Measurements from ENCODE around the gene DIP2C.
"Not testable (repeated sequence)": the region's sequence is repeated elsewhere in the genome, so short reads cannot be mapped to it uniquely, and the experiment has no call there.

Gene DIP2C

DNA sequence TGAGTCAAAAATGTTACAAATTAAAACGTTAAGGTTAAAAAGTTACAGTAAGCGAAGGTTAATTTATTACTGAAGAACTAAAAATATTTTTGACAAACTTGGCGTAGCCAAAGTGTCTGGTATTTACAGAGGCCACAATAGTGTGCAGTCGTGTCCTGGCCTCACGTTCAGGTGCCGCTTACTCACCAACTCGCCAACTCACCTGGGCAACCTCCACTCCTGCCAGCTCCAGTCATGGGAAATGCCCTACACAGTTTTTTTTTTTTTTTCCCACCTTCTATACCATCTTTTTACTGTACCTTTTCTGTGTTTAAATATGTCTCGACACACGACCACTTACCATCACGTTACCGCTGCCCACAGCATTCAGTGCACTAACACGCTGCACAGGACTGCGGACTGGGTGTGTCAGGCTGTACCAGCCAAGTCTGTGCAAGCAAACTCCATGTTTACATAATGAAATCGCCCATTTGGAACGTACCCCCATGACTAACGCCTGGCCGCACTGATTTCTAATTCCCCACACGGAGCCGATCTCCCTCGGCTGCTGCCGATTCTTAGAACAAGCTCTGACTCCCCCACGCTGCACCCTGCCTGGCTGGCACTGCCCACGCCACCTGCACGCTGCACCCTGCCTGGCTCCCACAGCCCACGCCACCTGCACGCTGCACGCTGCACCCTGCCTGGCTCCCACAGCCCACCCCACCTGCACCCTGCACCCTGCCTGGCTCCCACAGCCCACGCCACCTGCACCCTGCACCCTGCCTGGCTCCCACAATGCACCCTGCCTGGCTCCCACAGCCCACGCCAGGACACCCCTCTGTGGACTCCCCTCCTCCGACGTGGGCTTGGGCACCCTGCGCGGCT lies 351.1 kb downstream of the DIP2C start:
- peak; percentile 10 for DNase-seq

DNA sequence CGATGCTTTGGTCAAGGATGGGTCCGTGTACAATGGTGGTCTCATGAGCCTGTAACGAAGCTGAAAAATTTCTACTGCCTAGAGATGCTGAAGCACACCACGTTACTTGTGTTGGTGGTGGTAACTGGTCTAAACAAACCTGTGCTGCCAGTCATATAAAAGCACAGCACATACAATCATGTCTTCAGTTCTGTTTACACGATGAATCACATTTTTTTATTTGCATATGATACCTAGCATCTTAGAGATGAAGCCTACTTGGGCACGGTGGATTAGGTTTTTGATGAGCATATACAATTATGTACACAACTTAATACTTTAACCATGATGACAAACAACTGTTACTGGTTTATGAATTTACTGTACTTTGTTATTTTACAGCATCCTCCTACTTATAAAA lies 353.2 kb downstream of the DIP2C start:
- no peak for DNase-seq

DNA sequence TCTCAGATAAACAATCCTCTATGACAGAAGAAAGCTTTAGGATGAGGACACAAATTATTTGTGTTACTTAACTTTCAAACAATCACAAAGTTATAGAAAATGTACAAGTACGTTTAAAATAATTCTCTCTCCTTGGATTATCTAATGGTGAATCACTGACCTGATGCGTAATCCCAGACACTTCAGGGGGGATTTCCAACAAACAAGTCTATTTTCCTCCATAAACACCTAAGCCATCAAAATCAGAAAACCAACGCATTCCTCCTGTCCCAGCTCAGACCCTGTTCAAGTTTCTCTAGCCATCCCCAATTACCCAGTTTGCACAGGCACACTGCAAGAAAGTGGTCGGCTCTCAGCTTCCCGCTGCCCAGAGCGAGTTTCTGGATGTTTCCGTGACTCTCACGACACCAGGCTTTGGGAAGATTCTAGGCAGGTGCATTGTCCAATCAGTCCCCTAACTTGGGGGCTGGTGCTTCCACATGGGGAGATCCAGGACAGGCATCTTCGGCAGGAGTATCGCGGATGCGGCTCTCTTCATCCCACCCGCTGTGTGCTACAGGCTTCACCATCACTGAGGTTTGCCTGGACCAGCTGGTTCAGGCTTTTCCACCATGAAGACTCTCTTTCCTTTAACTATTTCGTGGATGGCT lies 354.2 kb downstream of the DIP2C start:
- no peak for DNase-seq

DNA sequence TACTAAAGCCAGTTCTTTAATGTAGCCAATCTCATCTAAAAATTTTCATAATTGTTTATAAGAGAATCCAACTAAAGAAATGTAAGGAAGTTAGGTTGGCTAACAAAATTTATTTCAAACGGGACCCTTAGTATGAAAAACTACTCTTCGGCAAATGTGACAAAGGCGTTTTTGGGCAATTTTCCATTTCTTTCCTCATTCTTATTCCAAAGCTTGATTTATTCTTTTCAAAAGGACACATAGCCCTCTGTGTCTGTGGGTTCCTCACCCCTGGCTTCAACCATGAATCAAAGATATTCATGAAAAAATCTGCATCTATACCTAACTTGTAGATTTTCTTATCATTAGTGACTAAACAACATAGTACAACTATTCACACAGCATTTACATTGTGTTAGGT lies 358.3 kb downstream of the DIP2C start:
- DNase-seq = no peak

DNA sequence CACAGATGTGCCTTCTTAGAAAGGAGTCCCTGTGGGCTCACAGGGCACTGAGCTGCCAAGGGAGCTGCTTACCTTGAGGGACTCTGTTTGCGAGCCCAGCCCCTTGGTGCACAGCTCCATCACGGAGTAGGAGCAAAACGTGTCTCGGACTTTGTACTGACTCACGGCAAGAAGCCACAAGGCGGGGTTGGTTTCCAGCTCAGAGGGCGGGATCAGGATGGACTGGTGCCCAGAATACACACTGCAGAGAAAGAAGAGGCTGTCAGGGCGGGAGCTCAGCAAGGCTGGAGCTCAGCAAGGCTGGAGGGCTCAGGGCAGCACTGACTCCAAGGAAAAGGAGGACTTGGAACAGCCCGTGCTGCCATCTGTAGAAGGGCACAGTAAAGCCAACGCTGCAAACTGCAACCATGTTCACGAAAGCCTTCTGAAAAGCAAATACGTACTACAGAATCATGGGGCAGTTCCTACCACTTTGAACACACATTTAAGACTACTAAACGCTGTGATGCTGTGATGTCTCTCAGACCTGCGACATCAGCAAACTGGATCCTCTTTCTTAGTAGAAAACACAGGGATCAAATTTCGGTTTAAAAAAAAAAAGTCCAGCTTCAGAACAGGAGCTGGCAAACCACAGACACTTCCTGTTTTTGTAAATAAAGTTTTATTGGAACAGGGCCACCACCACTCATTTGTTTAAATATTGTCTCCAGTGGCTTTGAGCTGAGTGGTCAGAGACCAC lies 359.9 kb downstream of the DIP2C start:
- peak; percentile 23 for DNase-seq

DNA sequence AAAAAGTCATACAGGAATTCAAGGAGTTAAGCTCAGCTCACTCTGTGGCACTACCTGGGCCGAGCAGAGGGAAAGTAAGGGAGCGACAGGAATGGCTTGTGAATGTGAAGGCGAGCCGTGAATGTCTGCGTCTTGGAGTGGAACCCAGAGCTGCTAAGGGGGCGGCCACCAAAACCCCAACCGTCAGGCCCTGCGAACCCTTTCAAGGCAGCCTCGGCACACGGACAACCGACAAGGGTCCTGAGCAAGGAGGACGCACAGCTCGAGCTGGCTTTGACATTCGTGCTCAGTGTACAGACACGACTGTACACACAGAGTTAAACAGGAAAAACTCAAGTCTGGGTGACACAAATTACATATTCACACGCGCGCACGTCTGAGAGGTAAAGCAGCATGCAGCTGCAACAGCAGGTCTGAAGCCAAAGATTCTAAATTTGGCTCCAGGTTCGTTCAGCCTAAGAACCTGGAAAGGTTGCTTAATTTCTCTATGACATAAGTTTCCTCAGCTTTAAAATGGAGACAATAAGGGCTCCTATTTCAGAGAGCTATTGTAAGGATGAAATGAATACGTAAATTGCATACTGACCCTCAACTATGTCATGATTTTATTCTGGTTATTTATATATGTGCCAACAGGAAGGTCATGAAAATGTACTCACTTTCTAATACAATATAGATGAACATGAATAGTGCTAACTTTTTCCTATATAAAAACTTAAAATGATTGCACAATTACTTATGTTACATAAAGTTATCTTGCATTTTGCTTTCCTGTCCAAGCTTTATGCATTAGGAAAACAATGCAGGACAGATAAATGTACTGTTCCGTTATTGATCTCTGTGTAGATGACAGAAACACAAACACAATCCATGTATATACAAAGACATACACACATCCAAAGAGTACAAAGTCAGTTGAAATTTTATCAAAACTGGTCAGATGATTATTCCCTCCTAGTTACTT lies 361.3 kb downstream of the DIP2C start:
- DNase-seq = no peak

DNA sequence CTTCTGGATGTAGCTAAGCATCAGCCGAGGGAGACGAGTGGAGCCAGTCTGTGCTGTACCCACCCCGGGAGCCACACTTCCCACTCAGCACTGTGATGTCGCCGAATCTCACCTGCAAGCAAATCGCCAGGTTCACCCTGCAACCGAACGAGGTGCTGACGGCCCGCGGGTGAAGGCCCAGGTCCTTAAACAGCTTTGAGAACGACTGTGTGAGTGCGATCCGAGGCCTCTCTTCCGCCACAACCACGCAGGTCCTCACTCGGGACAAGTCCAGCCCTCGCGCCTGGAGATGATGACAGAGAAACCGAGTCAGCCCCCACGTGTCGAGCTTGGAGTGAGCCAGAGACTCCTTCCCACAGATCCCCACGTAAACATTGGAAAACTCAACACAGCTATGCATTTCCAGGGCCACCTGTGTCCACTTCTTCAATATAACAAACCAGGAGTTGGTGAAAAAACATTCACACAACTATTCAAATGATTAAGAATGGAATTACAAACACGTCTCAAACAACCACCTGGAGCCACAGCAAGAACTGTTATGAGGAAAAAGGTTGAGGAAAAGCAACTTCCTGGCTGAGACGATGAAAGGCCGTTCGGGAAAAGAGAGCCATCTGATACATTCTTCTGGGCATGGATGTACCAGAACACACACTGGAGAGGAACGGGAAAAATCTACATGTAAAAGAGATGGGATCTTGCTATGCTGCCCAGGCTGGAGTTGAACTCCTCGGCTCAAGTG lies 362.4 kb downstream of the DIP2C start:
- no peak for DNase-seq

DNA sequence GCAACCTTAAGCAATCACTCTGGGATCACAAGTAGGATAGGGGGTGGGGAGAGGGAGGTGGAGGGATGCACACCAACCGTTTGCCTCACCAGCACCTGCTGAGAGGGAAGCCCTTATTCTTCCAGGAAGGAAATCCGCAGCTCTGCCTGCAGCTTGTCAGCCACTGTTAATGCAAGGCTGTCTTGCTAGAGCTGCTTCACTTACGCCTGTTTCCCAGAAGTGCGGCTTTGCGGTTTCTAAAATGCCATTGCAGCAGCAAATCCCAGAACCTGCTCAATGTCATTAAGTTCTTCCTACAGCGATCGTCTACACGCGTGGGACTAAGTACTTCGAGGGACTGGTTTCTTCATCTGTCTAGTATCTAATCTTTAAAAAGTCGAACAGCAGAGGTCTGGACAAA lies 363.1 kb downstream of the DIP2C start:
- DNase-seq = no peak

DNA sequence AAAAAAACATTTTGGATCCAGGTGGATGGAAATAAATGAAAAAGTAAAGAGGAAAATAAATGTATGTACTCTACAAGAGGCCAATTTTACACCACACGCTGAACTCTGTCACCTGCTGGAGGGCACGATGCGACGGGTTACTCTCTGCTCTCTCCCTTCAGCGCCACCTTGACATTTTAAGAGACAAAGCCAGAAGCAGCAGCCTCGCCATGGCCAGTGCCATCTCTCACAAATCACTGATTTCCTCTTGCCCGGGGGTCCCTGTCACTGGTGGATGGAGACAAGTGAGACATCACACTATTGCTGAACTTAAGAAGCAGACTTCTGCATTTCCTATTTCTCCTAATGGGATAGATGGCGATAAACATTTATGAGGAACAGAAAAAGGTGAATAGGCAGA lies 364.2 kb downstream of the DIP2C start:
- no peak for DNase-seq

DNA sequence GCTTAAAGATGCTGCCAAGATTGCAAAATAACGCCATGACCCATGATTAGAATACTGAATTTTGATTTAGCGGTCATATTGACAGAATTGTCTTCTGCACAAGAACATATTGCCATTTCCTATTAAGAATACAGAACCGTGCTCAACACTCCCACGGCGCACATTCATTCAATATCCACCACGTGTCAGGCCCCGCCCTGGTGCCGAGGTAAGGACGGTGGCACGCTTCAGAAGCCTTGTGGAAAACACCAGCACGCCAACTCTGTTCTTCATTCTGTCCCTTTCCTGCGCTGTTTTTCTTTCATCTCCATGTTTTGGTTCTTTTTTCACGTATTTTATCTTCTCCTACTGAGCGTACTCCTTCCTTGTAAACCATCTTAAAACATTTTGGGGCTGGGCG lies 364.9 kb downstream of the DIP2C start:
- no peak for DNase-seq

DNA sequence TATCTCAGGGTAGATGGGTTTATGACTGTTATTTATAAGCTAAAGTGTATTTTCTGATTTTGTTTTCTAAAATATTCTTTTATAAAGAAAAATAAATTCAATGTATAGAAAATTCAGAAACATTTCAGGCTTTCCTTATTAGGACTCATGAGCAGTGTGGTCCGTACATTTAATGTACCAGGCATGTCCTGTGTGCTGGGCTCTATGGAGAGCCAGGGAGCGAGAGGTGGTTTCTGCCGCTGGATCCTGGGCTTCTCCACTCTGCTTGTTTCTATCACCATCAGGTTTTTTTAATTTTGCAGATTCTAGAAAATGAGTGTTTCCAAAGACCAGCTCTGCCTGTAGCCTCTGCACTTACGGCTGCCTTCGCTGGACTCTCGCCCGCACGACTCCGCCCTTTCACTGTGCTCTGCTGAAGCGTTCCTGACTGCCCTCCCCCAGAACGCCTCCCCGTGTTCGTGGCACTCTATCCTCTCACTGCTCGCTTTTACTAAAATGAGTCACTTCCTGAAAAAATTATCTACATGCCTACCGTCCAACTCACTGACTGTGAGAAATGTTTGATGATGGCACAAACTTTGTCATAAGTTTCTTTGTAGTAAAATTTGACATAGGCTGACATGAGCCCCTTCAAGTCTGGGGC lies 365.7 kb downstream of the DIP2C start:
- DNase-seq = no peak

DNA sequence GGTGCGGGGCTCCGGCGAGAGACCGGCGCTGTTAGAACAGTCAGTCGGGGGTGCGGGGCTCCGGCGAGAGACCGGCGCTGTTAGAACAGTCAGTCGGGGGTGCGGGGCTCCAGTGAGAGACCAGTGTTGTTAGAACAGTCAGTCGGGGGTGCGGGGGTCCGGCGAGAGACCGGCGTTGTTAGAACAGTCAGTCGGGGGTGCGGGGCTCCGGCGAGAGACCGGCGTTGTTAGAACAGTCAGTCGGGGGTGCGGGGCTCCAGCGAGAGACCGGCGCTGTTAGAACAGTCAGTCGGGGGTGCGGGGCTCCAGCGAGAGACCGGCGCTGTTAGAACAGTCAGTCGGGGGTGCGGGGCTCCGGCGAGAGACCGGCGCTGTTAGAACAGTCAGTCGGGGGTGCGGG lies 366.4 kb downstream of the DIP2C start:
- DNase-seq = not testable (repeated sequence)

DNA sequence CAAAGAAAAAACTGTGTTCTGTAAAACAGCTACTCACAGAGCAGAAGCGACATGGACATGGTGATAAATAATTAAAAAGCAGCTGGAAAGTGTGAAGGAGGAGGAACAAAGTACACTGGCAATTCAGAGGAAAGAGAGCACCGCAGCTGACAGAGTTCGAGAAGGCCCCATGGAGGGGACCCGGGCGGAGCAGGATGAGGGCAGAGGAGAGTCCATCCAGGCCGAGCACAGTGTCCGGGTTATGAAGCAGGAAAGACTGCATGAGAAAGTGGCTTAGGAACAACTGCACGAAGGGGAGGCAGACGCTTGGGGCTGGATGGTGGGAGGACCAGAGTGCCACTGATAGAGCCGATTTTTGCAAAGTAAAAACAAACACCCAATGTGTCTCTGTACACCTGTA lies 368.7 kb downstream of the DIP2C start:
- DNase-seq = no peak

DNA sequence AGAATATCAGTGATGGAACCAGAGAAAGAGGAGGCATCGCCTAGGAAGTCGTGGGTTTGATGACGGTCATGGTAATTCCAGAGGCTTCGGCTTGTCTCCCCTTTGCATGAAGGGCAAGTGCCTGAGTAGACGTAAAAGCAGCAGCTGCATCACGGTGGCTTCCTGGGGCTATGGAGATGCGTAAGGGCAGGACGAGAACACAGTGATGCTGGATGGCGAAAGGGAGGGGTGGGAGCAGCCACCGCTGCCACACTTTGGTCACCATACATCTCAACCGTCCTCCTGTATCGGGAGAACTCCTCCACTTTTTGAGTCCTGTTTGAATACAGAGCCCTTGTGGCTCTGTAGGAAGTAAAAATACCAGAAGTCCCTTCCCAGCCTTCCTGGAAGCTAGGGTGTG lies 371.5 kb downstream of the DIP2C start:
- no peak for DNase-seq

DNA sequence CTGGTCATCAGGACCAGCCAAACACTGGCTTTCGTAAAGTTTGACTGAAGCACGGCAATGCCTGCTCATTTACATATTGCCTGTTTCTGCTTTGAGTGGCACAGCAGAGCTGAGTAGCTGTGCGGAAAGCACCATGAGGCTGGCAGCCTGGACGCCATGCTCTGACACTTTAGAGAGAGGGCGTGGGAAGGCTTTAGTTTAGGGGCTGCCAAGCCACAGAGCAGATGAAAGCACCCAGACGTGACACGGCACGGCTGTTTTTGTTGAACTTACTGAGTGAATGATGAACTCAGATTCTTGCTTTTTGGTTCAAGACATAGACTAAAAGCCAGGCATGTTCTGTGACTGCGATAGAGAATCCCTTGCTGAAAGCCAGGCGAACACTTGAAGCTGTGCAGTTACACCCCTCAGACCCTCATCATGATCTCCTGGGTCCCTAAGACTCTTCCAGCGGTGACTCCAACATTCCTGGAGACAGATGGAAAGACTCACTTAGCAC lies 372.1 kb downstream of the DIP2C start:
- DNase-seq = peak; percentile 68

DNA sequence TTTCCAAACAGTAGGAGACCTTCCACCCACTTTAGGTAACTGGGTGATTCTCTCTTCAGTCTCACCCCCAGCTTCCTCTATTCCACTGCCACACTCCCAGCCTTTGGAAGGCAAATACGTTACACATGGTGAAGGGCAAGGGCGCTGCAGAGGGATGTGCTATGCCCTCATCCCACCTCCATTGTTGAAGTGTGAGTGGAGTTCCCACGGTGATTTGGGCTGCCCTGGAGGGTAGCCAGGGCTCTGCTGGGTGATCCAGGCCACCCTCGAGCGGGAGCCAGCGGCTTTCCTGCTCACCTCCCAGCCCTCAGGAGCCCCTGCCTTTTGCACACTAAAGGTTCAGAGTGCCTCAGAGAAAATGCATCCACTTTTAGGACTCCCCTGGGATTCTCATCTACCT lies 373.1 kb downstream of the DIP2C start:
- no peak for DNase-seq

DNA sequence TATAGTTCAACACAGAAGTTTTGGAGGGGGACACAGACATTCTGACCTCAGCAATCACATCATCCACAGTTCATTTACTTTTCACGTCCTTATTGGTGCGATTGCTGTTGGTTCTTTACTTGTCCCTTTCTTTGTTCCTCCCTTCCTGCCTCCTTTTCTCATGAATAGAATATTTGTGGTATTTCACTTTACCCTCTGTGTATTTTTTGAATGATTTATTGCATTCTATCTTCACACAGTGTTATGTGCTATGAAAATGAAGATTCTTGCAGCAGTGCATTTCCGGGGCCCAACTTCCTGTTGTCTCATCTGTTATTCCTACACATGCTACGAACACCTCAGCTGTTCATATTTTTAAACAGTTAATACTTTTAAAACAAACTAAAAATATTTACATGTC lies 374.6 kb downstream of the DIP2C start:
- no peak for DNase-seq

DNA sequence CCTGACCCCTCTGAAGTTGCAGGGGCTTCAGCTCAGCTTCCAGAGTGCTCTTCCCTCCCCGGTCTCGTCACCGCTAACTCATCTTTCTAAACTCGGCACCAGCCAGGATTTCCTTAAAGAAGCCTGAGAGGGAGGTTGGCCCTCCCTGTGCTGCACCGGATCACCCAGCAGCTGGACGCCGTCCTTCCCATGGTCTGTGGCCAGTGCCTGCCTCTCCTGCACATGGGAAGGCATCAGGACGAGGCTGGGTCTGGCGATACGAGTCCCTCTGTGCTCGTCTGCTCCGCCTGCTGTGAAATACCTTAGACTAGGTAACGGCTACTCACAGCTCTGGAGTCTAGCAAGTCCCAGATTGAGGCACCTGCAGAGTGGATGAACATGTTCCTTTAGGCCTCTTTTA lies 375.1 kb downstream of the DIP2C start:
- DNase-seq = no peak

DNA sequence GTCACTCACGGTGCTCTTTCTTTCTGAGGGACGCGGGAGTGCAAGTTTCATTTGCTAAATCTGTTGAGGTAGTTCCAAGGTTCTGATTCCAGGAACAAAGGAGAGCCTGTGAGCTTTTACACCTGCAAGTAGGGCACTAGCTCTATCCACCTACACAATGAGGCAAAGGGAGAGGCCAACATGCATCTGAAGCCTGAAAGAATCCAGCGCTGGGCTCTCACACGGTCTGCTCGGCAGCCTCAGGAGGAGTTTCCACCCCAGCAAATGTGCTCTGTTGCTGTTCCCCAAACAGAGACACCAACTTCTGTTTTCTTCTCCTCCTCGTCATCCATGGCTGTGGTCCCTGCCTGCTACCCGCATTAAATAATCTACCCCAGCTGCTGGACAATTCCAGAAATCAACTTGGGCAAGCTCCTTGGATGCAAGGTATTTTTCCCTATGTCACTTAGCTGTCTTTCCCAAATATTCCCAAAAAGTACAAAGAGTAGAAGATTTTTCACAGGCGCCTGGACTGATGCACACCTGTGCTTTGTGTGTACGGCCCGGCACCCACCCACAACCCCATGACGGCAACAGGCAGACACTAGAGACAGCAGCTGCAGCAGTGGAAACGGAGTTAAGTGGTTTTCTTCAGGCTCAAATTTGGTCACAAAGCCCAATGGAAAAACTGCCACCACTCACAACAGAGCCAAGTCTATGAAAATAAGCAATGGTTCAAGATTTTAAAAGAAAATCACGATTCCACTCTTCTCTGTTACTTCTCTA lies 377.4 kb downstream of the DIP2C start:
- no peak for DNase-seq

DNA sequence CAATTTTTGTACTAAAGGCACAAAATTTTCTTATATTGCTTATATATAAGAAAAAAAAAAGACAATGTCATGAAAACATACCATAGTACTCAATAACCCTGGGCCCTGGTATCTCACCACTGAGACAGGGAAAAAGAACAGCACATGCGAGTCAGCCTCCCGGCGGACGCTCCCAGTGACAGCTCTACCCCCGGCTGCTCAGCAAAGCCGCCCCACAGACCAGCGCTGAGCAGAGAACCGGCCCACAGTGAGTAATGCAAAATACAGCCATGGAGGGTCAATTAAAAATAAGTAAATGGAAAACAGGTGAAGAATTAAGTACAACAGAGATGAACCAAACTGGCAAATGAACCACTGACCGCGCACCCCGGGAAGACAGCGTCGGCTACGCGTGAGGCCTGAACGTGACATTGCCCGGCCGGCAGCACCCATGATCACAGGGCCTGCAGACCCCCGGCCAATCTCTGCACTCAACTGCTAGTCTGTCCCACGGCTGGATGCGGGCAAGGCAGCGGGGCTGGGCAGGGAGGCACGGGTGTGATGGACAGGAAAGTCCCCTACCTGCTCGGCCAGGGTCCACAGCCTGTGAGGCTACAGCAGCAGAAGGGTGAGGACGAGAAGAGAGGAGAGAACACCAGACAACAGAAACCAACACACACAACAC lies 378.4 kb downstream of the DIP2C start:
- DNase-seq = no peak
